Measurements from ENCODE around the gene DTWD2.
"Not testable (repeated sequence)": the region's sequence is repeated elsewhere in the genome, so short reads cannot be mapped to it uniquely, and the experiment has no call there.

The DTWD2 gene

GRCh38 chr5:118950354-118950753 lies 38.0 kb downstream of the DTWD2 start:
- not testable (repeated sequence) for DNase-seq (ENCODE audit: low spot score)

DNA sequence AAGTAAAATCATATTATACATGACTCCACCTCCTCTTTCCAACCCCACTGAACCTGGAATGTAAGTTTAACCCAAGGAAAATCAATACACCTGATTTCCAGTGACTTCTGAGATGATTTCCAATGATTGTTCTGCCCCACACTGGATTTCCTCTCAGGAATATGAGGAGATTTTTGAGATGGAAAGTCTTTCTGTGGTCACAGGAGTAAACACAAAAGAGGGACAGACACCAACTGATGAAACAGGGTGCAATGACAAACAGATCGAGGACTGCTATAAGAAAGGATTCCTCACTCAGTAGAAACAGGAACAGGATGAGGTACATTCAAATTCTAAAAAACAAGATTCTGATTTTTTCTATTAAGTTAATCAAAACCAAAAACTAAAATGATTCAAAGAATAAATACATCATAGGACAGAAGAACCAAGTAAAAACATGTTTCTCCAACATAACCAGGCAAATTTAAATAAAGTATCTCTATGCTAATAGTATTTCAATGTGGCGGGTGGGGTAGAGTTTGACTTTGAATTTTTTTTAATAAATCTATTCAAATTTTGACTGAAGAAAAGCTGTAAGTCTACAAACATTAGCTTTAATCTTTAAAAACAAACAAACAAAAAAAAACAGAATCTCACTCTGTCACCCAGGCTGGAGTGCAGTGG lies 42.1 kb downstream of the DTWD2 start:
- DNase-seq (ENCODE audit: low spot score): no peak

GRCh38 chr5:118937393-118938061 lies 50.8 kb downstream of the DTWD2 start:
- DNase-seq (ENCODE audit: low spot score): no peak

DNA sequence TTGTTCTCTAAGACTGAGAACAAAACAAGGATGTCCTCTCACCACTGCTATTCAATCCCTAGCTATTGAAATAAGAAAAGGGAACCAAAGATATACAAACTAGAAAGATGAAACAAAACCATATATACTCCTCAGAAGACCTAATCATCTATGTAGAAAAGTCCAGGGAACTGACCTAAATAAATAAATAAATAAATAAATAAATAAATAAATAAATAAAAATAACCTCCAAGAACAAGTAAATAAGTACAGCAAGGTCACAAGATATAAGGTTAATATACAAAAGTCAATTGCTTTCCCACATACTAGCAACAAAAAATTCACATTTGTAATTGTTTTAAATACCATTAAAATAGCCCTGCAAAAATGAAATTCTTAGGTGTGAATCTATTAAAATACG lies 54.6 kb downstream of the DTWD2 start:
- no peak for DNase-seq (ENCODE audit: low spot score)

GRCh38 chr5:118931564-118931963 lies 56.8 kb downstream of the DTWD2 start:
- no peak for DNase-seq (ENCODE audit: low spot score)

- DNase-seq (ENCODE audit: low spot score): no peak
Observed at GRCh38 chr5:118924006-118924389, 64.3 kb downstream of the DTWD2 start.

GRCh38 chr5:118923295-118924005 lies 64.9 kb downstream of the DTWD2 start:
- no peak for DNase-seq (ENCODE audit: low spot score)

- DNase-seq (ENCODE audit: low spot score): no peak
Observed at GRCh38 chr5:118921866-118922265, 66.5 kb downstream of the DTWD2 start.

DNA sequence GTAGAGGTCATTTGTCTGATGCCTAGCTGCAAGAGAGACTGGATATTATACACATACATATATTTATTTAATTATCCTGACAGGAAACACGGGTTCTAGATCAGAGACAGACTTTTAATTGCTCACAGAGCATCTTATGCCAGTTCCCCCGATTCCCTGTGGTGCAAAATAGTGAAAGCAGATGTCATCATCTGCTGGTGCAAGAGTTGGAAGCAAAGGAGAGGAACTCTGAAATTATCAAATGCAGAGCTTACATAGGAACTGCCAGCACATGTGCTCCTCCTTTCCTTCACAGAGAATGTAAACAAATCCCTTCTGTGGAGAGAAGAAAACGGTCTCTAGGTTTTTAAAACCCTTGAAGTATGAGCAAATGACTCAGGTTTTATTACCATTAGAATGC lies 69.3 kb downstream of the DTWD2 start:
- no peak for DNase-seq (ENCODE audit: low spot score)

- DNase-seq (ENCODE audit: low spot score): no peak
Observed at GRCh38 chr5:118918232-118918631, 70.1 kb downstream of the DTWD2 start.

- not testable (repeated sequence) for DNase-seq (ENCODE audit: low spot score)
Observed at GRCh38 chr5:118907536-118907935, 80.8 kb downstream of the DTWD2 start.

- no peak for DNase-seq (ENCODE audit: low spot score)
Observed at GRCh38 chr5:118906947-118907346, 81.4 kb downstream of the DTWD2 start.

DNA sequence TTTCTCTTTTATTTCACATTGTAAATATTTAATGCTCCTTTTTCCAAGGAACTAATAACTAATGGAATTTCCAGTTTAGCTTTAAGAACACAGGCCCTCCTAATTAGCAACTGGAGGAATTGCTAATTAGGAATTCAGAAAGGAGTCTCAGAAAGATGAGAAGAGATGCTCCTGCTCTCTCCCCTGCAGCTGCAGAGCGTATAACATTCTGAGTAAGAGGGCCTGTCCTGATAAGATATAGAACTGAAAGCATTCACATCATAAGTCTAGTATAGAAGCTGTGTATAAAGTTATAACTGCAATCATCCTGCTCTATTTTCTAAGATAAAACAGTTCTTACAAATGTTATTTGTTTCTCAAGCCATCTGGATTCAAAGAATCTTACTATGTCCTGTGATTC lies 83.2 kb downstream of the DTWD2 start:
- DNase-seq (ENCODE audit: low spot score): no peak

DNA sequence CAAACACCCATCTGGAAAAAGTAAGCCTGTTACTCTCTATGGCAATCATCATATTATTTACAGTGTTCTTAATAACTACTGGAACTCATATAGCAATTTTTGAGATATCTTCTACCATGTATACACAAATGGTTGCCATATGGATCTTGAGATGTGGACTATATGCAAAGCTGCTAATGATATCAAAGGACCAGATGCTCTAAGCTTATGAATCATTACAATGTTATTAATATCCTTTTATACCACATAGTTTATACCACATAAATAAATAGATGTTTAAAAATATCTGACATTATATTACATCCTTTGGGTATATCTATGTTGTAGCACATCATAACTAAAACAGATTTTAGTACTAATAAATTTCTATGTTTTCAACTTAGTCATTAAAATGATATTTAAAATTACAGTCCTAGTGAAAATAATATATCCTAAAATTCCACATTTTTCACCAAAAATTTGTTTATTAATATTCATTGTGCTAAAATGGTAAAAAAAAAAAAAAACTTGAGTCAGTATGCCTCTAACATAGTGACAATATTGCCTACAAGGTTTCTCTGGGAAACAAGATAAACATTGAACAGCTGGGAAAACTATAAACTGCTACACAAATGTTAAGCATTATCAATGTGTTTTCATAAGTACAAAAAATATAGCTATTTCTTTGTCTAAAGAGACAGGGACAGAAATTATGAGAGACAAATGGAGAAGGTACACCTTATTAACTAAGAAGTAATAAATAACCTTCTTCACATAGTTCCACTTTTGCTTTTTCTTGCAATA lies 85.5 kb downstream of the DTWD2 start:
- DNase-seq (ENCODE audit: low spot score): no peak

GRCh38 chr5:118894709-118895108 lies 93.6 kb downstream of the DTWD2 start:
- no peak for DNase-seq (ENCODE audit: low spot score)

- DNase-seq (ENCODE audit: low spot score): no peak
Observed at GRCh38 chr5:118891252-118891651, 97.1 kb downstream of the DTWD2 start.

- DNase-seq (ENCODE audit: low spot score): no peak
Observed at GRCh38 chr5:118889165-118889564, 99.2 kb downstream of the DTWD2 start.

- DNase-seq (ENCODE audit: low spot score): no peak
Observed at GRCh38 chr5:118888556-118888955, 99.8 kb downstream of the DTWD2 start.

DNA sequence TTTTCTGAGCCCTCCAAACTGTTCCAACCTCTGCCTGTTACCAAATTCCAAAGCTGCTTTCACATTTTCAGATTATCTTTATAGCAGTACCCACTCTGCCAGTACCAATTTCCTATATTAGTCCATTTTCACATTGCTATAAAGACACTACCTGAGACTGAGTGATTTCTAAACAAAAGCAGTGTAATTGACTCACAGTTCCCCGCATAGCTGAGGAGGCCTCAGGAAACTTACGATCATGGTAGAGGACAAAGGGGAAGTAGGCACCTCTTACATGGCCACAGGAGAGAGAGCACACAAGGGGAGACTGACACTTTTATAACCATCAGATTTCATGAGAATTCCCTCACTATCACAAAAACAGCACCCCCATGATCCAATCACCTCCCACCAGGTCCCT lies 105.0 kb downstream of the DTWD2 start:
- DNase-seq (ENCODE audit: low spot score): no peak

DNA sequence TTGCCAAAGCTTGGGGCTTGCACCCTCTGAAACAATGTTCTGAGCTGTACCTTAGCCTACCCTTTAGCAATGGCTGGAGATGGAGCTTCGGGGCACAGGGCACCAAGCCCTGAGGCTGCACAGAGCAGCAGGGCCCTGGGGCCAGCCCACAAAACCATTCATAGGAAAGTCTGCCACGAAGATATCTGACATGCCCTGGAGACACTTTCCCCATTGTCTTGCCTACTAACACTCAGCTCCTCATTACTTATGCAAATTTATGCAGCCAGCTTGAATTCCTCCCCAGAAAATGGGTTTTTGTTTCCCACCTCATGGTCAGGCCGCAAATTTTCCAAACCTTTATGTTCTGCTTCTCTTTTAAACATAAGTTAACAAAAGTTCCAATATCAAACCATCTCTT lies 105.7 kb downstream of the DTWD2 start:
- no peak for DNase-seq (ENCODE audit: low spot score)

DNA sequence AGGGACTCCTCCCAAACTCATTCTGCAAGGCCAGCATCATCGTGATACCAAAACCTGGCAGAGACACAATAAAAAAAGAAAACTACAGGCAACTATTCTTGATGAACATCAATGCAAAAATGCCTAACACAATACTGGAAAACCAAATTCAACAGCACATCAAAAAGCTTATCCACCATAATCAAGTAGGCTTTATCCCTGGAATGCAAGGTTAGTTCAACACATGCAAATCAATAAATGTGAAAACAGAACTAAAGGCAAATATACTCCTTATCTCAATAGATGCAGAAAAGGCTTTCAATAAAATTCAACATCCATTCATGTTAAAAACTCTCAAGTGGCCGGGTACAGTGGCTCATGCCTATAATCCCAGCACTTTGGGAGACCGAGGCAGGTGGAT lies 111.5 kb downstream of the DTWD2 start:
- DNase-seq (ENCODE audit: low spot score): not testable (repeated sequence)

DNA sequence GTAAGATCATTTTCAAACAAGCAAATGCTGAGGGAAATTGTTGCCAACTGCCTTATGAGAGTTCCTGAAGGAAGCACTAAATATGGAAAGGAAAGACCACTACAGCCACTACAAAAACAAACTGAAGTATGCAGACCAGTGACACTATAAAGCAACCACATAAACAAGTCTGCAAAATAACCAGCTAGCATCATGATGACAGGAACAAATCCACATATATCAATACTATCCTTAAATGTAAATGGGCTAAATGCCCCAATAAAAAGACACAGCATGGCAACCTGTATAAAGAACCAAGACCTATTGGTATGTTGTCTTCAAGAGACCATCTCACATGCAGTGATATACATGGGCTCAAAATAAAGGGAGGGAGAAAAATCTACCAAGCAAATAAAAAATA lies 113.2 kb downstream of the DTWD2 start:
- DNase-seq (ENCODE audit: low spot score): no peak

- no peak for DNase-seq (ENCODE audit: low spot score)
Observed at GRCh38 chr5:118873417-118873816, 114.9 kb downstream of the DTWD2 start.
